ENCODE results near the gene CEBPZ. TPM values are rescaled to one million over a fixed set of nuclear protein-coding genes. Genes with fewer than 3 reads are reported as not detected.

Gene CEBPZ
- total and polyA plus RNA-seq, 2 of the 13 experiments (the other 11 are each of a cell fraction or from before 2014, with no cell fraction given) = 14.4 to 117 TPM

DNA sequence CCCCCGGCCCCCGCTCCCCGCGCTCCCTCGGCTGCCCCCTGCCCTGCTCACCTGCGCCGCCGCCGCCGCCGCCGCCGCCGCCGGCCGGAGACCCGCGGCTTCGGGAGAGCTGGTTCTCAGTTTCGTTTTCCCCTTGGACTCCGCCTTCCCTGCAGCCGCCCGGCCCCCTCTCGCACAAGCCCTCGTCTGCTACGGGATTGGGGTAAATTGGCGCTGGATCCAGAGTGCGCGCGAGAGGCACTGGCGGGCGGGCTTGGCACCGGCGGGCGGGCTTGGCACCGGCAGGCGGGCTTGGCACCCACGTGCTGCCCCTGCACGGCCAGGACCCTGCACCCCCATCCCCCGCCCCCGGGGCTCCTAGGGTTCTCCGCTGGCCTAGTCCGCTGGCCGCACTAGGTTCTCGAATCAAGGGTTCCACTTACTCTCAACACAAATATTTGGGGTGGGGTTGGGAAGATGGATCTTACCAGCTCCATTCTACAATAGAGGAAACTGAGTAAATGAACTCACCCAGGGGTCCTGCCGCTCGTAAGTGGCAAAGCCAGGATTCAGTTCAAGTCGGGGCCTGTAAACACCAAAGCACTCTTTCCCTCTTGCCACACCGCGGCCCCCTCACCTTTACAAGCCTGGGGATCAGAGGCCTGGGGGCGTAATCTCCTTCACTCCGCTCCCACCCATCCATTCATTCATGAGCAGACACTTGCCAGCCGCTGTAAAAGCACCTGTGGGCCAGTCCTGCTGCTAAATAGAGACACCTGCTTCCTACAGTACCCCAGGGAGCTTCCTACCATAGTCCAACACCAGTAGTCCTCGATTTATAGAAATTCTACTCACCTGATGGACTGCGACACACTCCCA, 74.3 kb downstream of the CEBPZ start, which contains the start of gene EIF2AK2 (continued):
- TF ChIP-seq ZNF563 (CRISPR knock-in tag; IDR thresholded peaks at IDR 0.05) (peak; percentile 91), STAT6 (CRISPR knock-in tag; IDR thresholded peaks at IDR 0.05; ENCODE audit: borderline replicate concordance) (no peak), ZNF546 (CRISPR knock-in tag; conservative IDR thresholded peaks at IDR 0.05) (no peak), SNAPC5 (CRISPR knock-in tag; IDR thresholded peaks at IDR 0.05; ENCODE audit: borderline replicate concordance) (no peak; the same call in 1 of the 2 replicates), MEIS2 (CRISPR knock-in tag; IDR thresholded peaks at IDR 0.05) (peak; percentile 37; the same call in 1 of the 2 replicates)
- TF ChIP-seq, protein P1, sequence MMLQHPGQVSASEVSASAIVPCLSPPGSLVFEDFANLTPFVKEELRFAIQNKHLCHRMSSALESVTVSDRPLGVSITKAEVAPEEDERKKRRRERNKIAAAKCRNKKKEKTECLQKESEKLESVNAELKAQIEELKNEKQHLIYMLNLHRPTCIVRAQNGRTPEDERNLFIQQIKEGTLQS (CRISPR knock-in tag; IDR thresholded peaks at IDR 0.05) = no peak; the same call in 1 of the 2 replicates
- TF ChIP-seq, protein P2, sequence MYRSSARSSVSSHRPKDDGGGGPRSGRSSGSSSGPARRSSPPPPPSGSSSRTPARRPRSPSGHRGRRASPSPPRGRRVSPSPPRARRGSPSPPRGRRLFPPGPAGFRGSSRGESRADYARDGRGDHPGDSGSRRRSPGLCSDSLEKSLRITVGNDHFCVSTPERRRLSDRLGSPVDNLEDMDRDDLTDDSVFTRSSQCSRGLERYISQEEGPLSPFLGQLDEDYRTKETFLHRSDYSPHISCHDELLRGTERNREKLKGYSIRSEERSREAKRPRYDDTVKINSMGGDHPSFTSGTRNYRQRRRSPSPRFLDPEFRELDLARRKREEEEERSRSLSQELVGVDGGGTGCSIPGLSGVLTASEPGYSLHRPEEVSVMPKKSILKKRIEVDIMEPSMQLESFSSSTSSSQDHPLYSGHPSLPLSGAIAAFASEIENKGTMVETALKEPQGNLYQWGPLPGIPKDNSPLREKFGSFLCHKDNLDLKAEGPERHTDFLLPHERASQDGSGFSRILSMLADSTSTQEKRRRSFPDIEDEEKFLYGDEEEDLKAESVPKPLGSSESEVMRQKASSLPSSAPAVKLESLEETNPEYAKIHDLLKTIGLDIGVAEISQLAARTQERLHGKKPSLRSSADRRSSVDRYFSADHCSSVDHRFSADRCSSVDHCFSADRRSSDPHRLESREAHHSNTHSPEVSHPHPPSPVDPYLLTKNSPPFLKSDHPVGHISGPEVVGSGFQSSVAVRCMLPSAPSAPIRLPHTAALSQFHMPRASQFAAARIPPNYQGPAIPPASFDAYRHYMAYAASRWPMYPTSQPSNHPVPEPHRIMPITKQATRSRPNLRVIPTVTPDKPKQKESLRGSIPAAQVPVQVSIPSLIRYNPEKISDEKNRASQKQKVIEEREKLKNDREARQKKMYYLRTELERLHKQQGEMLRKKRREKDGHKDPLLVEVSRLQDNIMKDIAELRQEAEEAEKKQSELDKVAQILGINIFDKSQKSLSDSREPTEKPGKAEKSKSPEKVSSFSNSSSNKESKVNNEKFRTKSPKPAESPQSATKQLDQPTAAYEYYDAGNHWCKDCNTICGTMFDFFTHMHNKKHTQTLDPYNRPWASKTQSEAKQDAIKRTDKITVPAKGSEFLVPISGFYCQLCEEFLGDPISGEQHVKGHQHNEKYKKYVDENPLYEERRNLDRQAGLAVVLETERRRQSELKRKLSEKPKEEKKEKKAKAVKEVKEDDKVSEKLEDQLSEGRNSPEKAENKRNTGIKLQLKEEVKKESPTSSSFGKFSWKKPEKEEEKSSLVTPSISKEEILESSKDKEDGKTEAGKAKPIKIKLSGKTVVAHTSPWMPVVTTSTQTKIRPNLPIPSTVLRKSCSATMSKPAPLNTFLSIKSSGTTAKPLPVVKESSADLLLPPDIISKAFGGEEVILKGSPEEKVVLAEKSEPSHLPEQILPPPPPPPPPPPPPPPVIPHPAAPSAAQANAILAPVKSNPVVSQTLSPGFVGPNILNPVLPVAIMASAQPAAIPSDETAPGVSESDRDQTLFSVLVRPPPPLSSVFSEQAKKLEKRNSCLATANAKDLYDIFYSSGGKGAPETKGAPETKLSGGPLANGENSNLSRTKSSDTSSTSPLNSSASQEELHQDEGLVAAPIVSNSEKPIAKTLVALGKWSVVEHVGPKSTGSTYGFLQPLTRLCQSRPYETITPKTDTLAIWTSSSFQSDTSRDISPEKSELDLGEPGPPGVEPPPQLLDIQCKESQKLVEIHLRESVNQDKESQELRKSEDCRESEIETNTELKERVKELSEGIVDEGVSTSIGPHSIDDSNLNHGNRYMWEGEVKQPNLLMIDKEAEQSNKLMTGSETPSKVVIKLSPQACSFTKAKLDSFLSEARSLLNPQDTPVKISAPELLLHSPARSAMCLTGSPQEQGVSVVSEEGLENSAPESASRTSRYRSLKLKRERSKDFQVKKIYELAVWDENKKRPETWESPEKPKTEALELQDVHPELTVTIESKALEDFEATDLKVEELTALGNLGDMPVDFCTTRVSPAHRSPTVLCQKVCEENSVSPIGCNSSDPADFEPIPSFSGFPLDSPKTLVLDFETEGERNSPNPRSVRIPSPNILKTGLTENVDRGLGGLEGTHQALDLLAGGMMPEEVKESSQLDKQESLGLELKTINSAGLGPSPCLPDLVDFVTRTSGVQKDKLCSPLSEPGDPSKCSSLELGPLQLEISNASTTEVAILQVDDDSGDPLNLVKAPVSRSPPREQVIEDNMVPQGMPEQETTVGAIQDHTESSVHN (CRISPR knock-in tag; IDR thresholded peaks at IDR 0.05) = no peak
- TF ChIP-seq, protein P3, sequence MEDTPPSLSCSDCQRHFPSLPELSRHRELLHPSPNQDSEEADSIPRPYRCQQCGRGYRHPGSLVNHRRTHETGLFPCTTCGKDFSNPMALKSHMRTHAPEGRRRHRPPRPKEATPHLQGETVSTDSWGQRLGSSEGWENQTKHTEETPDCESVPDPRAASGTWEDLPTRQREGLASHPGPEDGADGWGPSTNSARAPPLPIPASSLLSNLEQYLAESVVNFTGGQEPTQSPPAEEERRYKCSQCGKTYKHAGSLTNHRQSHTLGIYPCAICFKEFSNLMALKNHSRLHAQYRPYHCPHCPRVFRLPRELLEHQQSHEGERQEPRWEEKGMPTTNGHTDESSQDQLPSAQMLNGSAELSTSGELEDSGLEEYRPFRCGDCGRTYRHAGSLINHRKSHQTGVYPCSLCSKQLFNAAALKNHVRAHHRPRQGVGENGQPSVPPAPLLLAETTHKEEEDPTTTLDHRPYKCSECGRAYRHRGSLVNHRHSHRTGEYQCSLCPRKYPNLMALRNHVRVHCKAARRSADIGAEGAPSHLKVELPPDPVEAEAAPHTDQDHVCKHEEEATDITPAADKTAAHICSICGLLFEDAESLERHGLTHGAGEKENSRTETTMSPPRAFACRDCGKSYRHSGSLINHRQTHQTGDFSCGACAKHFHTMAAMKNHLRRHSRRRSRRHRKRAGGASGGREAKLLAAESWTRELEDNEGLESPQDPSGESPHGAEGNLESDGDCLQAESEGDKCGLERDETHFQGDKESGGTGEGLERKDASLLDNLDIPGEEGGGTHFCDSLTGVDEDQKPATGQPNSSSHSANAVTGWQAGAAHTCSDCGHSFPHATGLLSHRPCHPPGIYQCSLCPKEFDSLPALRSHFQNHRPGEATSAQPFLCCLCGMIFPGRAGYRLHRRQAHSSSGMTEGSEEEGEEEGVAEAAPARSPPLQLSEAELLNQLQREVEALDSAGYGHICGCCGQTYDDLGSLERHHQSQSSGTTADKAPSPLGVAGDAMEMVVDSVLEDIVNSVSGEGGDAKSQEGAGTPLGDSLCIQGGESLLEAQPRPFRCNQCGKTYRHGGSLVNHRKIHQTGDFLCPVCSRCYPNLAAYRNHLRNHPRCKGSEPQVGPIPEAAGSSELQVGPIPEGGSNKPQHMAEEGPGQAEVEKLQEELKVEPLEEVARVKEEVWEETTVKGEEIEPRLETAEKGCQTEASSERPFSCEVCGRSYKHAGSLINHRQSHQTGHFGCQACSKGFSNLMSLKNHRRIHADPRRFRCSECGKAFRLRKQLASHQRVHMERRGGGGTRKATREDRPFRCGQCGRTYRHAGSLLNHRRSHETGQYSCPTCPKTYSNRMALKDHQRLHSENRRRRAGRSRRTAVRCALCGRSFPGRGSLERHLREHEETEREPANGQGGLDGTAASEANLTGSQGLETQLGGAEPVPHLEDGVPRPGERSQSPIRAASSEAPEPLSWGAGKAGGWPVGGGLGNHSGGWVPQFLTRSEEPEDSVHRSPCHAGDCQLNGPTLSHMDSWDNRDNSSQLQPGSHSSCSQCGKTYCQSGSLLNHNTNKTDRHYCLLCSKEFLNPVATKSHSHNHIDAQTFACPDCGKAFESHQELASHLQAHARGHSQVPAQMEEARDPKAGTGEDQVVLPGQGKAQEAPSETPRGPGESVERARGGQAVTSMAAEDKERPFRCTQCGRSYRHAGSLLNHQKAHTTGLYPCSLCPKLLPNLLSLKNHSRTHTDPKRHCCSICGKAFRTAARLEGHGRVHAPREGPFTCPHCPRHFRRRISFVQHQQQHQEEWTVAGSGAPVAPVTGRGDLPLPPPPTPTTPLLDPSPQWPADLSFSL (CRISPR knock-in tag; IDR thresholded peaks at IDR 0.05) = no peak
